Measurements from ENCODE around the gene GRHL3.

Gene GRHL3

GRCh38 chr1:24391882-24392603 is 72.9 kb downstream of the GRHL3 start:
- no peak for DNase-seq (ENCODE audit: low read depth in 2 of 3, low spot score in 2 of 3)

- DNase-seq (ENCODE audit: low read depth in 2 of 3, low spot score in 2 of 3): no peak
Observed at GRCh38 chr1:24392604-24392946, 73.4 kb downstream of the GRHL3 start.

- DNase-seq (ENCODE audit: low read depth in 2 of 3, low spot score in 2 of 3): no peak
Observed at GRCh38 chr1:24392982-24393650, 74.0 kb downstream of the GRHL3 start.

GRCh38 chr1:24393892-24394291 is 74.7 kb downstream of the GRHL3 start:
- no peak for DNase-seq (ENCODE audit: low read depth in 2 of 3, low spot score in 2 of 3)

GRCh38 chr1:24400065-24400464 is 80.9 kb downstream of the GRHL3 start:
- no peak for DNase-seq (ENCODE audit: low read depth in 2 of 3, low spot score in 2 of 3)

GRCh38 chr1:24403806-24404205 is 84.6 kb downstream of the GRHL3 start:
- DNase-seq (ENCODE audit: low read depth in 2 of 3, low spot score in 2 of 3): no peak
